HL-60 (cell line): ENCODE results near the gene ACTR3C.
"Not testable (repeated sequence)": the region's sequence is repeated elsewhere in the genome, so short reads cannot be mapped to it uniquely, and the experiment has no call there.

Experiments used
- DNase-seq, 2 experiments: peaks; one replicate each; pipeline ENCODE4 v3.0.0-alpha.2; 2010 to 2020; ENCODE audit warnings: low read depth in 1 of 2, low spot score in 1 of 2
- H3K27ac ChIP-seq: fragments of 250-450 bp; sonication (Bioruptor Pico); replicated peaks from 2 replicates; pipeline ENCODE4 v1.5.1; 2020; ENCODE audit warnings: mild to moderate bottlenecking, moderate library complexity
- H3K27me3 ChIP-seq: fragments of 250-450 bp; sonication (Bioruptor Pico); 2 replicates; pipeline ENCODE4 v1.5.1; 2021; ENCODE audit warnings: mild to moderate bottlenecking, moderate library complexity; ENCODE audit not compliant: insufficient read depth, poor library complexity, severe bottlenecking
- H3K4me3 ChIP-seq: replicated peaks from 2 replicates; pipeline ENCODE4 v1.5.1; 2011; ENCODE audit warnings: mild to moderate bottlenecking, control low read depth, low read length; ENCODE audit not compliant: insufficient read depth
- SPI1 ChIP-seq: IDR thresholded peaks from 2 replicates; pipeline ENCODE4 v1.6.1; 2012; ENCODE audit warnings: low read depth, mild to moderate bottlenecking, borderline replicate concordance

The ACTR3C gene

DNA sequence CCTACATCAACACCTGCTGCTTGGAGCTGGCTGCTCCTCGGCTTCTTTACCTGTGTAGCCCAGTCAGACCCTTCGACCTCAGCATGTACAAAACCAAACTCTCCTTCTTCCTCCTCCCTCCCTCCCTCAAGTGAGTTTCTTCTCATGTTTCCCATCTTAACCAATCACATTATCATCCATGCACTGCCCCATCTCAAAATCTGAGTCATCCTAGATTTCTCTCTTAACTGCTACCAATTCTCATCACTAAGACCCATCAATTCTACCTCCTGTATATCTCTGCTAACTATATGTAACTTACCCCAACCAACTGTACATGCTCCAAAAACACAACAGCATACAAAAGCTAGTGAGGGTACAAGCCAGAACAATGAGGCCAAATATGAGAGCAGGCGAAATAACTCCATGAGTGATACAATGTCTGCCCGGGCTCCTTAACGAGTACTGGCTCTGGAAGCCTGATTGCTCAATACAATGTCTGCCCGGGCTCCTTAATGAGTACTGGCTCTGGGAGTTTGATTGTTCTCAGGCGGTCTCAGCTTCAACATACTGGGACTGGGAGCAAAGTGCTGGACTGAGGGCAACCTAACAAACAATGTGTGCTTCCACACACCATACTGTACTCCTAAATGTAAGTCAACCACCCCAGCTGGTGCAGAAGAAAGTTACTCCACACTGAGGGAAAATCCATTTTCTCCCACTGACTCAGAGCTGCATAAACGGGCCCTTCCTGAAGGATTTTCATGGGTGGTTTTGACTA, 18.7 kb downstream of the ACTR3C start:
- H3K27me3 ChIP-seq, DNase-seq, H3K27ac ChIP-seq, H3K4me3 ChIP-seq: not testable (repeated sequence)

DNA sequence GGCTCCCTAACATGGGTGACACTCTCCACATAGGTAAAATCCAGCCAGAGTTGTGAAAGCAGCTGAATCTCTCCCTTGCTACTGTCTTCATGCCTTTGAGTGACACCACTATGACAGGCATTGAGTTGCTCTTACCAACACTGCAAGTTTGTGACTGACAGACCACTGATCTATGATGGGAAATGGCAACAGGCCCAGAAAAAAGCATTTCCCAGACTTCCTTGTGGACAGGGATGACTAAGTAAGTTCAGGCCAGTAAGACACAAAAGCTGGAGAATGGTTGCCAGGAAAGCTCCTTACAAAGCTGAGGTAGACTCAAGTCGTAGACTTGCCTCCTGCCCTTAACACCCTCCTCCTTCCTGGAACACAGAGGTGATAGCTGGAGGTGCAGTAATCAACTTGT, 20.4 kb downstream of the ACTR3C start:
- not testable (repeated sequence) for H3K27ac ChIP-seq, H3K27me3 ChIP-seq, H3K4me3 ChIP-seq, DNase-seq

DNA sequence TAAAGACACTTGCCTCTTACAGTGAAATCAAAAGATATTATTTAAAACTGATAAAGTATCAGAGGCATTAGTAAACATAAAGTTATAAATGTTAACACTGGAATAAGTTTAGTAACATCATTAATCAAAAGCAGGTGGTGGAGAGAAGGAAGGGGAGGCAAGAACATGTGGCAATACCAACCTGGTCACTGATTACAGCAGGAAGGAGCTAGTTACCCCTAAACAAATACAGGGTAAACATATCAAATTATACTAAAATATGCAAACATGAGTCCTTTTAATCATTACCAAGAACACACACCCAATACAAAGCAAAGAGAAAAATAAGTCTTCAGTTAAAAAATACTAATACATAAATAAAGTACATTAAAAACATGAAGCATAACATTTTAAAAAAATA, 25.4 kb downstream of the ACTR3C start:
- H3K27me3 ChIP-seq, H3K27ac ChIP-seq, H3K4me3 ChIP-seq, DNase-seq: not testable (repeated sequence)

DNA sequence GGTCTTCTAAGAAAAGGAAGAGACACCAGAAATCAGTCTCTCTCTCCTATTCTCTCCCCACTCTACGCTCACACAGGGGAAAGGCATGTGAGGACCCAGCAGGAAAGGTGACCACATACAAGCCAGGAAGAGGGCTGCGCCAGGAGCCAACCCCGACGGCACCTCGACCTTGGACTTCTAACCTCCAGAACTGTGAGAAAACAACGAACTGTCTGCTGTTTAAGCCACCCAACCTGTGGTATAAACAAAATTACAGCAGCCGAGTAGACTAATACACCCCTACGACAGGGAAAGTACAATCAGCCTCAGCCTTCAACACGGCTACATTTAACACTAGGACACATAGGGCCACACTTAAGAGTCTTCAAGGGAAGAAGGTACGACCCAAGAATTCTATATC, 26.5 kb downstream of the ACTR3C start:
- not testable (repeated sequence) for DNase-seq, H3K27ac ChIP-seq, H3K27me3 ChIP-seq, H3K4me3 ChIP-seq

DNA sequence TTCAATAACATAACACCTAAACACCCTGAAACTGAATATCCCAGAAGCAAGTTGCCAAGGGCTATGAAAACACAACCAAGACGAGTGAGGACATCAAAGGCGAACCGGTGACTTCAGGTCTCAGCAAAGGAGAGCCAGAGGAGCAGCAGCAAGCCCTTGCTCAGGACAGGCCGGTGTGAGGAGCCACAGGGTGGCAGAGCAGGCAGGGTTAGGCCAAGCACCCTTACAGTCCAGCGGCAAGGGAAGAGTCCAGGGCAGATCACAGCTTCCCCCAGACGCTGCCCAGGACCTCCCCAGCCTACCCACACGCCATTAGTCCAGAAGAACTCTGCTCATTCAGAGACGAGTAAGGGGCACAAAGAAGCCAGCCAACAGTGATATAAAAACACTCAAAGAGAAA, 27.7 kb downstream of the ACTR3C start:
- not testable (repeated sequence) for H3K4me3 ChIP-seq, H3K27me3 ChIP-seq, DNase-seq, H3K27ac ChIP-seq

DNA sequence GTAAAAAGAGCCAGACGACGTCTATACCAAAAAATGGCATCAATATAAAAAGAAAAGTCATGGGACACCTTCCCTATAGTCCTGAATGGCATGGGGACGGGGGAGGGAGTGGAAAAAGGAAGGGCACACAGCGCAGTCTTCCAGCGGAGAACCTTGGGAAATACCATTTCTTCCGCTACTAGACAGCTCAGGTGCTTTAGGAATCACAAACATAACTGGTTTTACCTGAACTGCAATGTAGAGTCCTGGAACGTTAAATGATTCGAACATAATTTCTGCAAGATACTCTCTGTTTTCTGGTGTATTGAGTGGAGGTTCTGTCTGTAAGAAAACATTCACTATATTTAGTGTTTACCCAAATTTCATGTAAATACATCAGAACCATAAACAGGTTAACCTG, 28.3 kb downstream of the ACTR3C start:
- H3K27ac ChIP-seq, H3K4me3 ChIP-seq, H3K27me3 ChIP-seq, DNase-seq: not testable (repeated sequence)

DNA sequence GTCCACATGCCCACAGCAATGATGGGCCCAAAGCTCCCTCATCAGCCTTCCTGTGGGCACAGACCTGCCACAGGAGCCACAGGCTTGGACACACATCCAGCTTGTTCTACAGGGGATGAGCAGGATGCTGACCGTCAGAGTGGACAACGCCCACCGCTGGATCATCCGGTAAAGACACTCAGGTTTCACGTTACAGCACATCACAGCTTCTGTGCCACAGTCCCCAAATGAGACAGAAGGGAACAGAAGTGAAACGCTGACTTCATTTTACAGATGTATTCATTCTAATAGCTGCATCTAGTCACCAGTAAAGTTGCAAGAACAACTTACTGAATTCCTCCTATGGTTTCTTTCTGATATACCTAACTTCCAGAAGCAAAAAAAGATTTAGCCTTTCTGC, 33.0 kb downstream of the ACTR3C start:
- H3K27ac ChIP-seq, H3K27me3 ChIP-seq, H3K4me3 ChIP-seq, DNase-seq: not testable (repeated sequence)

DNA sequence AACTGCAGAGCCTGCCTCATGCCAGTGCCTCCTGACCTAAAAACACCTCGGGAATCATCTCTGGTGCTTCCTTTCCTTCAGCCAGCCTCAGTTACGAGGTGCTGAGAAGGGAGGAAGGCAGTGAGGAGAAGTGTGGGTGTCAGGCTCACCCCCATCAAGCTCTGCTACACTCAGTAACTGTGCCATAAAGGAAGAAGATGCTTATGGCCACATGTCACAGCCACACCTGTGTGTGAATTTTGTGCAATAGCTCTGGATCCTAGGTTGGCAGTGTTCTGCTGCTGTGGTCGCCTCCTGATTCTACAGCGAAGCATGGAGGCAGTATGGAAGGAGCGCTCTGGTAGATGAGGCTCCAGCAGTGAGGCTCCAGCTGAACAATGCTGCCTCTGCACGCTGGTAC, 34.5 kb downstream of the ACTR3C start:
- not testable (repeated sequence) for H3K27ac ChIP-seq, H3K4me3 ChIP-seq, DNase-seq

DNA sequence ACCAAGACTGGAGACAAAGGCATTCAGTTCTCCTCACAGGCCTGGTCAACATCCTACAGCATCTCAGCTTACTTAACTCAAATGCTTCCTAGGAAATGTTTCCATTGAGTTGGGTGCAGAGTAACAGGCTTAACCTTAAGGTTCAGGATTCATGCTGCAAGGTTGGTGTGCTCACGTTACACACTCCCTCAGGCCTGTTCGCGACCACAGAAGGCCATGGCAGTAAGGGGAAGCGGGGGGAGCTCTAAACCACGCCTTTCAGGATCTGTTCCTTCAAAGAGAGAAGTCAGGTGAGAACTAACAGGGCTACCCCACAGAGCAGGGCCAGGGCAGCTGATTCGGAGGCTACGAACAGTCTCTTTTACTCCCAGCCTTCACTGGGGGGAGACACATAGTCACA, 35.5 kb downstream of the ACTR3C start:
- H3K27ac ChIP-seq, H3K4me3 ChIP-seq, H3K27me3 ChIP-seq: not testable (repeated sequence)
- TF ChIP-seq SPI1, result peak; percentile 45; the same call in 1 of the 2 replicates
- DNase-seq, result peak in 1 of 2 experiments; percentile 52

More for the DNA sequence above, 34.5 kb downstream of the ACTR3C start:
- H3K27me3 ChIP-seq, result not testable (repeated sequence)

DNA sequence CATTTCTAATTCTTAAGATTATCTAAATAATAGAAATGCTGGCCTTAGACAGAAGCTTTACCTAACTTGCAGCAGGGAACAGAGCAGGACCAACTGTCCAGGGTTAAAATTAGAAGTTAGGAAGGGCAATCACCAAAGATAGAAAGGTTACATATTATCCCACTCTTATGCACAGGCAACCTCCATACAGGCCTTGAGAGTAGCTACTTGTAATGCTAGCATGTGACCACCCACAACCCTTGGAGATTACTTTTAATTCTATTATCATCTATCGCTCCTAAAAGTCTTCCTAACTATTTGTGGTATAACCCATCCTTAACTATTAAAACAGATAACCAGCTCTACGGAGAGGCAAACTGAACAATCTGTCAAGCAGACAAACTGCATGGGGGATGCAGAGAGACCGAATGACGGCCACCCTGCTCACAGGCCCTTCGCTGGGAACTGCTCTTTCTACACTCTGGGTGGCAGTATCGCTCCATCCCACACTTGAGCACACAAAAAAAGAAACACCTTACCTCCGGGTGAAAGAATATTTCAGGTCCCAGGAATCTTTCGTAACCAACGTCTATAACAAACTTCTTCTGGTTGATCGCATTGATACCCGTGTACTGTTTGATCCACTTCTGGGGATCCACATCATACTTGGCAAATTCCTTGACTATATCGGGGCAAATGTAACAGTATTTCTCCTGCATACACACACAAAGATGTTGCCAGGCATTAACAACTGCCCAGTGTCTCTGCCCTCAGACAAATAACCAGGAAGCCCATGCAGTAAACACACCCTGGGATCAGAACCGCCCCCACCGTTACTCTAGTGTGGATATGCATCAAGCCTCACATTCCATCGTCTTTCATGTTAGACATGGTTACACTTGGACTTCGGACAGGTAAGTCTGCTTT, 37.2 kb downstream of the ACTR3C start:
- not testable (repeated sequence) for H3K27me3 ChIP-seq, H3K27ac ChIP-seq, H3K4me3 ChIP-seq
- DNase-seq, result peak in 1 of 2 experiments; percentile 38

DNA sequence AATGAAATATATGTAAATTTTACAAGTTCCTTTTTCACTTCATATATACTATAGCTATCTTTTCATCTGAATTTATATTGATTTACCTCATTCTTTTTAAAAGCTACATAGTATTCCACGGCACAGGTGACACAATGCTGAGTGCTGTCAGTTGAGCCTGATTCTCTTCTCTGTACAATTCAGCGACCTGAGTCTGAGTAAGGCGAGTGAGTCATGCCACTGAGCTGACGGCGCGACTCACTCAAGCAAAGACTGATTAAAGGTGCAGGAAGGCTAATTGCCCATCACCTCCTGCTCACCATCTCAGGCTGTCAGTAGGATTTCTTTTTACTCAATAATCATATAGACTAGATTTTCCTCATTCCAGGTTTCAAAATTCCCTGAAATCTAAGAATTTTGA, 39.7 kb downstream of the ACTR3C start:
- DNase-seq, H3K27ac ChIP-seq, H3K4me3 ChIP-seq, H3K27me3 ChIP-seq: not testable (repeated sequence)

DNA sequence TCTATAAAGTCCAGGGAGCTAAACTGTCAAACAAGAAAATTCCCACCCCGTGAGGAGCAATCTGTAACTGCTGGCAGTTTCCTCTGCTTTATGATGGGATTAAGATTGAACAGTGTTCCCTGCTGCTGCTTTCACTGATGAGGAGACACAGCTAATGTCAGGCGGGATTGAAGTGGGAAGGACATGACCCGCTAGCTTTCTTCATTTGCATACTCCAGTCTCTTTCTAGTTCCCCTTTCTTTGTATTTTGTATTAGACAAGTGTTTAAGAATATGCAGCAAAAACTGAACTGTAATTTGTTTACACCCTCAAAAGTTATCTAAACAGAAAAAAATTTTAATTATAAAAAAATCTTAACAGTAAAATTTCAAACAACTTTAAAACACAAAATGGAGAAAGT, 40.2 kb downstream of the ACTR3C start:
- not testable (repeated sequence) for H3K27me3 ChIP-seq, H3K4me3 ChIP-seq, H3K27ac ChIP-seq, DNase-seq

DNA sequence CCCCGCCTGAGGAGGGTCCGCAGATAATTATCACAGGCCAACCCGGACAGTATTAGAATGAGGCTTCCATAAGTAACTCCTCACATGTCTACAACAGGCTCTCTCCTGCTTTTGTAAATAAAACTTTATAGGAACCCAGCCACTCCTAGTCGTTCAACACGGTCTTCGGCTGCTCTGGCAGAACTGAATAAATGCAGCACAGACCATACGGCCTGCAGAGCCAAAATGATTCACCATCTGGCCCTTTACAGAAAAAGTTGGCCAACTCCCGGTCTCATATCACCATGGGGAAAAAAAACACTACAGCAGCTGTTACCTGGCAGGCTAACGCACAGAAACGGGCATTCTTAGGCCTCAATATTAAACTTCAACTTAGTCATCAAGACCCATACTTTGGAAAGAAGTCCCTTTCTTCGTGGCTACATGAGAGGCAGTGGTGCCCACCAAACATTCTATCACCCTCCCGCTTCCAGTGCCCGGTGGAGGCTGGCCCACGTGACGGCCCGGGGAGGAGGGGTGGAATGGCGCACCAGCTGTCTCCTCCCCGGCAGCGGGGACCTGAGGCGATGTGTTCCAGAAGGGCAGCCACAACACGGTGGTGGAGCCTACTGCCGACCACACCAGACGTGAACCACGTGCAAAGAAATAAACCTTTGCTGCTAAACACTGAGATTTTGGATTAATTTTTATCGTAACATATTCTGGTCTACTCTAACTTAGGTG, 41.5 kb downstream of the ACTR3C start:
- H3K27ac ChIP-seq, DNase-seq, H3K27me3 ChIP-seq, H3K4me3 ChIP-seq: not testable (repeated sequence)

DNA sequence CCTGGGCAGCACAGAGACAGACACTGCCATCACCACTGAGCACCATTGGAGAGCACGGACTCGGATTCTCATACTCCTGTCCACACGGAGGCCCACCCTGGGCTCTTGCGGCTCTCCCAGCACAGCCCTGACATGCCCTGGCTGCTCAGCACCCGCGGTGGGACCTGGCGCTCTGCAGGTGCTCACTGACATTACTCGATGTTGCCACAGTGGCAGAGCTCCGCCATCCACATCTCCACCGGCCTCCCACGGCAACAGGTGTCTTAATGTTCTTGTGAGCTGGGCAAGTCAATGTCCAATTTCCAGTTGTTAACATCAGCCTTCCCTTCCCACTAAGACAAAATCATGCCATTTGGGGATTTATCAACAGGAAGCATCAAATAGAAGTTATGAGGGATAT, 45.0 kb downstream of the ACTR3C start:
- not testable (repeated sequence) for DNase-seq, H3K4me3 ChIP-seq, H3K27ac ChIP-seq, H3K27me3 ChIP-seq
